Activated CD8-positive, alpha-beta memory T cell treated with anti-CD3 and anti-CD28 coated beads, Interleukin-2, amount 50 U/mL, for 24 hours (primary cell): ENCODE measurements around the gene FBXL7.

Experiments
- DNase-seq: peaks from one replicate; pipeline ENCODE4 v3.0.0-alpha.2; 2020; ENCODE audit errors: extremely low read depth

Gene FBXL7

GRCh38 chr5:15715967-15716366 is 216.0 kb downstream of the FBXL7 start:
- DNase-seq = no peak

DNA sequence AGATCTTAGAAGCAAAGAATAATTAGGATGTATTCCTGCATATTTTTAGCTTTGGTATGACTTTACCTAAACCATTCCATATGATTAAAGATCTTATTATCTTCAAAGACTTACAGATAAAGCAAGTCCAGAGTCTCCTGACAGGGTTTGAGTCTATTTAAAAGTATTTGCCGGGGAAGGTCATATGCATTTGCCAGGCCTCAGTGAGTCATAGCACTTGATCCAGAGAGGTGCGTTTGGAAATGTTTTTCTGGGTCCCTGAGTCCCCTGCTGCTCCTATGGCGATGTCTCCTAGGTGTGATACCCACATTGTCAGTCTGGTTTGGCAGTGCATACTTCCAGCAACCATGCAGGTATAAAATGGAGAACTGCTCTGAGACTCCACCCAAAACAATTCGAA is 217.0 kb downstream of the FBXL7 start:
- DNase-seq = no peak

DNA sequence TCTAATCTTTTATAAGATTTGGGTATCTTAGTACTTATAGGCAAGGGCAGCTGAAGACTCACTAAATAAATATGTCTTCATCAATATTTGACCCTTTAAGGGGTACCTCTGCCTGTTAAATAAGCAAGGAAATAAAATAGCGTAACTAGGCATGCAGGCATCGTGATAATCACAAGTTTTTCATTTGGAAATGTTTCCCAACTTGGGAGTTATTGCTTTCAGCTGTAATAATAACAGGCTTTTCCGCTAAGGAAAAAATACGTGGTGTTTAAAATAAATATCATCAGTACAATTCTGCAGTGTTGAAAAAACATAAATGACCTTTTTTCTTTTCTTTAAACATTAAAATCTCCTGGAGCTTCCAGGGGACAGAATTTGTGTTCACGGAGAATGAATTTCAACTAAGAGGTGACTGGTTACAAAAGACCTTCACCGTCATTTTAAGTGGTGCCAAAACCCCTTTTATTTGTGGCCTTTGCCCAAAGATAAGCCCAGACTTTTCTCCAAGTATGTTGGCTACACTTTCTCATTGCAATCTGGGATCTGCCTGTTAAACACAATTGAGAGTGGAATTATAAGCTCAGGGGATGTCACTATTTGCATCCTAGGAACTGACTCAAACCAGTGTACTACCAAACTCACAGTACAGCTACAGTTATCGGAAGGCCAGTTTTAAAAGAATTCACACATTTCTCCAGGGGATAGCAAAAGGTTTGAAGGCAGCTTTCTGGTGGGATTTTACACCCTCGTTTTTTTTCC is 218.6 kb downstream of the FBXL7 start:
- DNase-seq = no peak

DNA sequence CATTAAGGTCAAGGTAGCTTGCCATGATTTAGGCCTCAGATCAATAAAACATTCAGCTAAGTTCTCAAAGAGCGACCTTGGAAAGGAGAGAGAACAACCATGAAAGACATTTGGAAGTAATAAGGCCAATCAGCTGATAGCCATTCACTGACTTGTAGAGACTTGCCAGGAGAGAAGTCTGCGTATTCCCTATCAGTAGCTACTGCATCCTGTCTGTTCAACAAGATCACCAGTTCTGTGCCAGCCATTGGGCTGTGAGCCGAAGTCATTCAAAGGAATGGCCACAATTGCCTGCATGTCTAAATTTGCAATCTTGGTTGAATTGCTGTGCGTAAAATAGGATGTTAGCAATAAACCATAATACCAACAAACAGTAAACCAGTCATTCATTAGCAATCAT is 219.8 kb downstream of the FBXL7 start:
- no peak for DNase-seq

DNA sequence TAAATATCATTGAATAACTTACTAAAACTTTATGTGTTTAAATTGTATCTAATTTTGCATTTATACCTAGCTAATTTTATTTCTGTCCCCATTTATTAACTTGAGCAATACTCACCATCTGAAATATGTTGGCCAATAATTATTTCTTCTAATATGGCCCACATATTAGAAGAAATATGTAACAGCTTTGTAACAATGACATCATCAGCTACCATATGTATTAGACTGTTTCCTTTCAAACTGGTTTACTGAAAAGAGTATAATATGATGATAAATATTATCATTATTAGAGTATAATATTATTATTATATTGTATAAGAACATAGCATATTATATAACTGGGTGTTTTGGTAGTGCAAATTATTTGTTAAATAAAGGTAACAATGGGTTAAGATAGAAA is 220.5 kb downstream of the FBXL7 start:
- DNase-seq = no peak

- DNase-seq = no peak
Observed at GRCh38 chr5:15722305-15722704, 222.3 kb downstream of the FBXL7 start.

DNA sequence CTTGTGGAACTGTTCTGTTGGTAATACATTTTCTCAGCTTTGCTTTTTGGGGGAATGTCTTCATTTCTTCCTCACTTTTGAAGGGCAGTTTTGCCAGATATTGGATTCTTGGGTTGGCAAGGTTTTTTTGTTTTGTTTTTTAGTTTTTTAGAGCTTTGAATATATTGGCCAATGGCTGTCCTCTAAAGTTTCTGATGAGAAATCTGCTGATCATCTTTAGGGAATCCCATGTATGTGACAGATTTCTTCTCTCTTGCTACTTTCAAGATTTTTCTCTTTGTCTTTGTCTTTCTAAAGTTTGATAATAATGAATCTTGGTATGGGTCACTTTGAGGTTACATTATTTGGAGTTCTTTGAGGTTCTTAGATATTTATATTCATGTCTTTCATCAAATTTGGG is 227.4 kb downstream of the FBXL7 start:
- DNase-seq = no peak

- DNase-seq = no peak
Observed at GRCh38 chr5:15728811-15729210, 228.8 kb downstream of the FBXL7 start.

GRCh38 chr5:15731699-15732098 is 231.7 kb downstream of the FBXL7 start:
- no peak for DNase-seq

- no peak for DNase-seq
Observed at GRCh38 chr5:15734058-15734457, 234.1 kb downstream of the FBXL7 start.

DNA sequence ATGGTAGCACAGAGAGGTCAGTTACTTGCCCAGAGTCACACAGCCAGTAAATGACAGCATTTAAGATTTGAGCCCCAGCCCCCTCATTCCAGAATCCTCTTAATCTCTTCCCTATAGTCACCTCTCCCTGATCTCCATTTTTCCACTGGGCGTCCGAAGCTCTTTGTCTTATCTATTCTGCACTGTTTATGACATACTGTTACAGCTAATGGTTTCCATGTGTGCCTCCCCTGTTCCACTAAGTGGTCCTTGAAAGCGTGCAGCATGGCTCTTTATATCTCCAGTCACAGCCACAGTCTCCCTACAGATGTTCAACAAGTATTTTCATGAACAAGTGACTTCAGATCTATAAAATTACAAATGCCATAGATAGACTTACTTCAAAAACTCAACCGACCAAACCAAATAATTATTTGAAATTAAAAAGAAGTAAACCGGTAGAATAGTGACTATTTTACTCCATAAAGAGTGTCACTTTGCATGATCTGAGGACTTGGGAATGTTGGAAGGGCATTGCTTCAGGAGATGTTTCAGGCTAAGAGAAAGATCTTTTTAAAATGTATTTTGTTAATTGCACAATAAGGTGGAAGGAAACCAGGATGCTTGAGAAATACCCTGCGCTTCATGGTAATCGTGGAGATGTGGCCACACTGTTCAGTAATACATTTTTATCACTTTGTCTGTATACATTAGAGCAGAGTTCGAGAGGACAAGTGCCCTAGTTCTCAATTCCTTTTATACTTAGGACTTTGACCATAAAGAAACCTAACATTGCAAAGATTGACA is 237.2 kb downstream of the FBXL7 start:
- no peak for DNase-seq

GRCh38 chr5:15737871-15738664 is 238.1 kb downstream of the FBXL7 start:
- no peak for DNase-seq

DNA sequence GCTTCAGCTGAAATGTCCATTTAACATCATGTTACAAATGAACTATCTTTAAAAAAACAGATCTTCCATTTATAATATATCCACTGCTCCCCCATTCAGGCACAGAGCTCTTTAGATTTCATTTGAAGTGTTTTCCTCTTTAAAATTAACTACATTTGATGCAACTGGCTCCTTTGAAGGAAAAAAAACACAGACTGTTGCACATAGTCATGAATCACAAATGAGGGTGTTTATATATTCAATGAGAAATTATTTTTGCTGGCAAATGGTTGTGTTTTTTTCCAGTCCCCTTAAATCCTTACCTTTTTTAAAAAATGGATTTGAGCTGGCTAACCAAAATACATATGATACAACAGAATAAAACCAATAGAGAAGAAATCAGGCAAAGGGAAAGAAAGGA is 240.4 kb downstream of the FBXL7 start:
- DNase-seq = no peak

DNA sequence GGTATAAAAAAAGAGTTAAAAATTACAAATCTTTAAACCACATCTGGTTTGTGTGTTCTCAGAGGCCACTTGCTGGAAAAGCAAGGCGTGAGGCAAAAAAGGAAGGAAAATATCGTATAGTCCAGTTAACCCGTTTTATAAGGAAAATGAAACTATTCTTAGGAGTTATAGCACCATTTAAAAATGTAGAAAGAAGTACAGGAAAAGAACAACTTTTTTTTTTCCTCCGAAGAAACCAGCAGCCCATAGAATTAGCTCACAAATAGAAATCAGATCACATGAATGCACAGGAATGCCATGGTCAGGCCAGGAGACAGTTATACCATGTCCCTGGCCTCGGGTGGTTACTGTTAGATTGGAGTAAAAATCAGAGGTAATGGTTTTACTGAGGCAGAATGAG is 241.6 kb downstream of the FBXL7 start:
- no peak for DNase-seq

- DNase-seq = no peak
Observed at GRCh38 chr5:15746833-15747232, 246.9 kb downstream of the FBXL7 start.

- no peak for DNase-seq
Observed at GRCh38 chr5:15748266-15748665, 248.3 kb downstream of the FBXL7 start.

DNA sequence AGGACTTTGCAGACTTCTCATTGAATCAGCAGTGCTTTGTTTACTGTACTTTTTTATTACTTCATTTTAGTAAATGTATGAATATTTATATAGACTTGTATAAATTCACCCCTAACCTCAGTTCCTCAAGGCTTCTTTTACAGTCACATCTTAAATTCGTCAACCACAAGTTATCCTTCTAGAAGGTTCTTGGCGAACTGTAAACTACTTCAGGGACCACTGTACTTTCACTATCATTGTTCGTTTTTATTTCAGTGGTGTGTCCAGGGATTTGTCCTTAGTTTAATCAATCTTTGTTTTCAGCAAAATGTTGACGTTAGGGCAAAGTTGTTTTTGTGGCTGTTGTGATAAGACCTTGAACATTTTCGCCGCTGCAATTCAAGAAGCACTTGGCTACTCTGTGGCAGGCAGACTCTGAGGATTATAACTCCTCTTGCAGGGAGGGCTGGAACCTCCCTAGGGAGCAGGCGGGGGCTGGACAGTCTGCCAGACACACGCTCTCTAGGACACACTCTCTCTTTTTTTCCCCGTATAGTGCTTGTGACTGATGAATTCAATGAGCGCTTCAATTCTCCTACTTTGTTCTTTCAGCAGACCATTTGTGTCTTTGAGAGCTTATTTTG is 252.8 kb downstream of the FBXL7 start:
- no peak for DNase-seq

GRCh38 chr5:15753752-15754151 is 253.8 kb downstream of the FBXL7 start:
- DNase-seq = no peak

DNA sequence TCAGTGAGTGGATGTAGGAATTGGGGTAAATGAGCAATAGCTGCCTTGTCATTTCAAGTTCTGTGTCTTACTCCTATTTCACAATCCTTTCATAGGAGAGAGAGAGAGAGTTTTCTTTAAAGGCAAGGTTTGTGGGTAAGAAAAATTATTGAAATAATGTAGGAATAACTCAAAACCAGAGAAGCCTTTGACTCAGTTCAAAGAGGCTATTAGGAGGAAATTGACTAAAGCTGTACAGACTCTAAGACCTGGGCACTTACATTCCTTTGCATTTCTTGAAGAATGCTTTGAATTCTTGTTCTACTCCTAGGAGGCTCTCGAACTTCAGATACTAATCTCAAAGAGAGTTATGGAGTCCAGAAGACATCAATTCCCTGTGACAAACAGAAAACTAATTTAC is 257.1 kb downstream of the FBXL7 start:
- DNase-seq = no peak

- DNase-seq = no peak
Observed at GRCh38 chr5:15757619-15758018, 257.6 kb downstream of the FBXL7 start.

- no peak for DNase-seq
Observed at GRCh38 chr5:15762668-15763067, 262.7 kb downstream of the FBXL7 start.

DNA sequence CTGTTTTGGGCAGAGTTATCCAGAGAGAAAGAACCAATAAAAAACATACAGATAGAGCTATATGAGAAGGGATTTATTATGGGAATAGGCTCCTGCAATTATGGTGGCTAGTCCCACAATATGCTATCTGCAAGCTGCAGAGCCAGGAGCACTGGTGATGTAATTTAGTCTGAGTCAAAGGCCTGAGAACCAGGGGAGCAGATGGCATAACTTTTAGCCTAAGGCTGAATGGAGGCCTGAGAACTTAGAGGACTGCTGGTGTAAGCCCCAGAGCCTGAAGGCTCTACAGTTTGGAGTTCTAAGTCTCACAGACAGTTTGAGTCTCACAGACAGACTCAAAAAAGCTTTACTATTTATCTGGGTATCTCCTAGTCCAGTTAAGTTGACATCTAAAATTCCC is 263.8 kb downstream of the FBXL7 start:
- DNase-seq = no peak
